ENCODE results near the gene SLC8B1. TPM values are rescaled to one million over a fixed set of nuclear protein-coding genes. Genes with fewer than 3 reads are reported as not detected.

Gene SLC8B1
- polyA plus RNA-seq, 1 donor from 2014 or later = 1.1 TPM

DNA sequence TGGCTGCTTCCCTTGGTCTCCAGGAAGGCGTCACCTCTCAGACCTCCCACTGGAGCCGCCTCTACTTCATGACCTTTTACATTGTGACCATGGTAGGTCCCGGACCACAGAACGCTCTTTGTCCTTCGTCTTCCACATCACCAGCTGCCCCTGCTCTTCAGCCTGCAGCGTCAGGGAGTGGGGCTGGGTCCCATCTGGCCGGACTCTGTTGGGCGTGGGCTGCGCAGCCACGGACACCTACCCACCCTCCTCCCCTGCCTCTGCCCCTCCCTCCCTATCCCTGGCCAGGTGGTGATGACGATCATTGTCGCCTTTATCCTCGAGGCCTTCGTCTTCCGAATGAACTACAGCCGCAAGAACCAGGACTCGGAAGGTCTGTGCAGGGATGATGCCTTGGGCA lies 43.3 kb downstream of the SLC8B1 start:
- Histone ChIP-seq H3K27me3 (ENCODE audit: insufficient read depth, low read depth, low read length) (no peaks in the 10 kb centered on the region), H3K4me3 (ENCODE audit: low read length) (no peak overlapping the region), H3F3A (ENCODE audit: insufficient read depth, low read length, poor library complexity, severe bottlenecking) (no peaks in the 10 kb centered on the region), H3K27ac (ENCODE audit: low read length) (no peak overlapping the region), H2AFZ (ENCODE audit: low read depth, low read length) (no peak overlapping the region), H3K9me3 (ENCODE audit: low read length) (no peaks in the 10 kb centered on the region), H3K79me2 (replicated peaks; ENCODE audit: insufficient read depth, low read length) (no peaks in the 10 kb centered on the region), H3K9ac (ENCODE audit: low read length) (no peak overlapping the region), H3K4me2 (ENCODE audit: low read length) (no peak overlapping the region), H4K20me1 (ENCODE audit: insufficient read depth) (no peaks in the 10 kb centered on the region), H3K36me3 (ENCODE audit: insufficient read depth, low read length) (no peaks in the 10 kb centered on the region), H3K9me2 (ENCODE audit: insufficient read depth, low read length) (no peaks in the 10 kb centered on the region)
- TF ChIP-seq, protein P1, sequence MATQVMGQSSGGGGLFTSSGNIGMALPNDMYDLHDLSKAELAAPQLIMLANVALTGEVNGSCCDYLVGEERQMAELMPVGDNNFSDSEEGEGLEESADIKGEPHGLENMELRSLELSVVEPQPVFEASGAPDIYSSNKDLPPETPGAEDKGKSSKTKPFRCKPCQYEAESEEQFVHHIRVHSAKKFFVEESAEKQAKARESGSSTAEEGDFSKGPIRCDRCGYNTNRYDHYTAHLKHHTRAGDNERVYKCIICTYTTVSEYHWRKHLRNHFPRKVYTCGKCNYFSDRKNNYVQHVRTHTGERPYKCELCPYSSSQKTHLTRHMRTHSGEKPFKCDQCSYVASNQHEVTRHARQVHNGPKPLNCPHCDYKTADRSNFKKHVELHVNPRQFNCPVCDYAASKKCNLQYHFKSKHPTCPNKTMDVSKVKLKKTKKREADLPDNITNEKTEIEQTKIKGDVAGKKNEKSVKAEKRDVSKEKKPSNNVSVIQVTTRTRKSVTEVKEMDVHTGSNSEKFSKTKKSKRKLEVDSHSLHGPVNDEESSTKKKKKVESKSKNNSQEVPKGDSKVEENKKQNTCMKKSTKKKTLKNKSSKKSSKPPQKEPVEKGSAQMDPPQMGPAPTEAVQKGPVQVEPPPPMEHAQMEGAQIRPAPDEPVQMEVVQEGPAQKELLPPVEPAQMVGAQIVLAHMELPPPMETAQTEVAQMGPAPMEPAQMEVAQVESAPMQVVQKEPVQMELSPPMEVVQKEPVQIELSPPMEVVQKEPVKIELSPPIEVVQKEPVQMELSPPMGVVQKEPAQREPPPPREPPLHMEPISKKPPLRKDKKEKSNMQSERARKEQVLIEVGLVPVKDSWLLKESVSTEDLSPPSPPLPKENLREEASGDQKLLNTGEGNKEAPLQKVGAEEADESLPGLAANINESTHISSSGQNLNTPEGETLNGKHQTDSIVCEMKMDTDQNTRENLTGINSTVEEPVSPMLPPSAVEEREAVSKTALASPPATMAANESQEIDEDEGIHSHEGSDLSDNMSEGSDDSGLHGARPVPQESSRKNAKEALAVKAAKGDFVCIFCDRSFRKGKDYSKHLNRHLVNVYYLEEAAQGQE (IDR thresholded peaks at IDR 0.05; ENCODE audit: borderline replicate concordance) = no peak
- TF ChIP-seq, protein P2, sequence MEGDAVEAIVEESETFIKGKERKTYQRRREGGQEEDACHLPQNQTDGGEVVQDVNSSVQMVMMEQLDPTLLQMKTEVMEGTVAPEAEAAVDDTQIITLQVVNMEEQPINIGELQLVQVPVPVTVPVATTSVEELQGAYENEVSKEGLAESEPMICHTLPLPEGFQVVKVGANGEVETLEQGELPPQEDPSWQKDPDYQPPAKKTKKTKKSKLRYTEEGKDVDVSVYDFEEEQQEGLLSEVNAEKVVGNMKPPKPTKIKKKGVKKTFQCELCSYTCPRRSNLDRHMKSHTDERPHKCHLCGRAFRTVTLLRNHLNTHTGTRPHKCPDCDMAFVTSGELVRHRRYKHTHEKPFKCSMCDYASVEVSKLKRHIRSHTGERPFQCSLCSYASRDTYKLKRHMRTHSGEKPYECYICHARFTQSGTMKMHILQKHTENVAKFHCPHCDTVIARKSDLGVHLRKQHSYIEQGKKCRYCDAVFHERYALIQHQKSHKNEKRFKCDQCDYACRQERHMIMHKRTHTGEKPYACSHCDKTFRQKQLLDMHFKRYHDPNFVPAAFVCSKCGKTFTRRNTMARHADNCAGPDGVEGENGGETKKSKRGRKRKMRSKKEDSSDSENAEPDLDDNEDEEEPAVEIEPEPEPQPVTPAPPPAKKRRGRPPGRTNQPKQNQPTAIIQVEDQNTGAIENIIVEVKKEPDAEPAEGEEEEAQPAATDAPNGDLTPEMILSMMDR (IDR thresholded peaks at IDR 0.05; ENCODE audit: poor library complexity, severe bottlenecking) = no peak
- TF ChIP-seq RAD21 (conservative IDR thresholded peaks at IDR 0.05) = no peak
- no peak for TF ChIP-seq TAF1 (IDR thresholded peaks at IDR 0.05; ENCODE audit: low read depth)
- no peak for TF ChIP-seq MXI1 (conservative IDR thresholded peaks at IDR 0.05; ENCODE audit: poor library complexity, severe bottlenecking)
- TF ChIP-seq EP300 (conservative IDR thresholded peaks at IDR 0.05; ENCODE audit: poor library complexity, severe bottlenecking) = no peak
- TF ChIP-seq POLR2AphosphoS5 (IDR thresholded peaks at IDR 0.05) = no peak
- no peak for TF ChIP-seq EZH2 (IDR thresholded peaks at IDR 0.05; ENCODE audit: borderline replicate concordance, insufficient read depth, low read length, poor library complexity, severe bottlenecking)
- TF ChIP-seq SMC3 (conservative IDR thresholded peaks at IDR 0.05; ENCODE audit: poor library complexity) = no peak

DNA sequence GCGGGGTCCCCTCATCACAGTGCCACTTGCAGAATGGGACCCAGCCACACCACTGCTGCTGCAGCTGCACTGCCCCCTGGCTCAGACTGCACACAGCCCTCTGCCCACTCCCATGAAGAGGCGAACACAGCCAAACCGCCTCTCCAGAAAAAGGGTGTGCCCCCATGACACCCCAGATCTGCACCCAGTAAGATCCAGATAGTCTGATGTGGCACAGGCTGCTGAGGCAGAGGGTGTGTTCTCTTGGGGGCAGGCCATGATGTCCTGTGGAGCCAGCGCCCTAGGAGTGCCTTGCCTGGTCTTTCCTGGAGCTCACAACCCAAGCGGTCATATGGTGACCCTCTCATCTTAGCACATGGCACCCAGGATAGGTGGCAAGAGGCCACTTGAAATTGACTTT lies 44.4 kb downstream of the SLC8B1 start:
- Histone ChIP-seq H3K36me3 (ENCODE audit: insufficient read depth, low read length) (no peaks in the 10 kb centered on the region), H3K79me2 (replicated peaks; ENCODE audit: insufficient read depth, low read length) (no peaks in the 10 kb centered on the region), H3K9ac (ENCODE audit: low read length) (no peak overlapping the region), H4K20me1 (ENCODE audit: insufficient read depth) (no peaks in the 10 kb centered on the region), H2AFZ (ENCODE audit: low read depth, low read length) (no peak overlapping the region), H3K27me3 (ENCODE audit: insufficient read depth, low read depth, low read length) (no peaks in the 10 kb centered on the region), H3K9me2 (ENCODE audit: insufficient read depth, low read length) (no peaks in the 10 kb centered on the region), H3K27ac (ENCODE audit: low read length) (no peak overlapping the region), H3K4me2 (ENCODE audit: low read length) (no peak overlapping the region), H3K9me3 (ENCODE audit: low read length) (no peaks in the 10 kb centered on the region), H3K4me3 (ENCODE audit: low read length) (no peak overlapping the region), H3F3A (ENCODE audit: insufficient read depth, low read length, poor library complexity, severe bottlenecking) (no peaks in the 10 kb centered on the region)
- TF ChIP-seq EZH2 (IDR thresholded peaks at IDR 0.05; ENCODE audit: borderline replicate concordance, insufficient read depth, low read length, poor library complexity, severe bottlenecking) = no peak

DNA sequence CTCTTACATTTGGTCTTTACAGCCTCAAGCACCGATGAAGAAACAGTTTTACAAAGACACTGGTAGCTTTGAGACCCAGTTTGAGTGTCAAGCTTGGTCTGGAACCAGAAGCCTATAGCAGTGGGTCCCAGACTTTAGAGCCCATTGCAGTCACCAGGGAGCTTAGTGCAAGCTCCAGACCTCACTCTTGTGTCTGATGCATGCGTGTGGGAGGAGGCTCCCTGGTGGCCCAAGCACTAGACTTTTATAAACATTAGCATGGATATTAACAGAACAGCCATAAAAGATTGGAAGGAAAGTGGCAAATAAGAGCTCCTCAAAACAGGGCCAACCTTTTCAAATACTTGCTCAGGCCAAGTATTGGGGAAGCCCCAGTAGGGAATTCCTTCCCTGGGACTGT lies 45.5 kb downstream of the SLC8B1 start:
- Histone ChIP-seq H2AFZ (ENCODE audit: low read depth, low read length) (no peak overlapping the region), H3K4me3 (ENCODE audit: low read length) (no peak overlapping the region), H3K9ac (ENCODE audit: low read length) (no peak overlapping the region), H3K27me3 (ENCODE audit: insufficient read depth, low read depth, low read length) (no peaks in the 10 kb centered on the region), H3K9me2 (ENCODE audit: insufficient read depth, low read length) (no peaks in the 10 kb centered on the region), H4K20me1 (ENCODE audit: insufficient read depth) (no peaks in the 10 kb centered on the region), H3K36me3 (ENCODE audit: insufficient read depth, low read length) (no peaks in the 10 kb centered on the region), H3F3A (ENCODE audit: insufficient read depth, low read length, poor library complexity, severe bottlenecking) (no peaks in the 10 kb centered on the region), H3K27ac (ENCODE audit: low read length) (no peak overlapping the region), H3K79me2 (replicated peaks; ENCODE audit: insufficient read depth, low read length) (no peaks in the 10 kb centered on the region), H3K4me2 (ENCODE audit: low read length) (no peak overlapping the region), H3K9me3 (ENCODE audit: low read length) (no peaks in the 10 kb centered on the region)
- TF ChIP-seq EZH2 (IDR thresholded peaks at IDR 0.05; ENCODE audit: borderline replicate concordance, insufficient read depth, low read length, poor library complexity, severe bottlenecking) (no peak), EP300 (conservative IDR thresholded peaks at IDR 0.05; ENCODE audit: poor library complexity, severe bottlenecking) (no peak), POLR2AphosphoS5 (IDR thresholded peaks at IDR 0.05) (no peak), TAF1 (IDR thresholded peaks at IDR 0.05; ENCODE audit: low read depth) (no peak), SMC3 (conservative IDR thresholded peaks at IDR 0.05; ENCODE audit: poor library complexity) (no peak), RAD21 (conservative IDR thresholded peaks at IDR 0.05) (no peak), MXI1 (conservative IDR thresholded peaks at IDR 0.05; ENCODE audit: poor library complexity, severe bottlenecking) (no peak)
- TF ChIP-seq, protein P2 (IDR thresholded peaks at IDR 0.05; ENCODE audit: poor library complexity, severe bottlenecking) = no peak
- TF ChIP-seq, protein P1 (IDR thresholded peaks at IDR 0.05; ENCODE audit: borderline replicate concordance) = no peak

Data from neural cell (in vitro differentiated cells).